Astrocyte of the cerebellum (primary cell): ENCODE measurements around the gene LUC7L3.
"Not testable (repeated sequence)": the region's sequence is repeated elsewhere in the genome, so short reads cannot be mapped to it uniquely, and the experiment has no call there.

ENCODE experiments used
- DNase-seq: peaks from one replicate; pipeline ENCODE4 v3.0.0-alpha.2; 2011; ENCODE audit warnings: low read depth
- H3K4me3 ChIP-seq: 2 replicates; pipeline ENCODE4 v1.5.1; 2011; ENCODE audit warnings: mild to moderate bottlenecking, low read depth, low read length, moderate library complexity
- CTCF ChIP-seq: IDR thresholded peaks from 2 replicates; pipeline ENCODE4 v1.5.1; 2012; ENCODE audit warnings: low read length, low read depth, moderate library complexity, mild to moderate bottlenecking; ENCODE audit errors: missing control alignments
- in situ Hi-C: cut with HindIII; loops from 2 replicates; pipeline ENCODE4 v1.10.0; 2017; ENCODE audit warnings: low sequenced_read_pairs

LUC7L3 gene

DNA sequence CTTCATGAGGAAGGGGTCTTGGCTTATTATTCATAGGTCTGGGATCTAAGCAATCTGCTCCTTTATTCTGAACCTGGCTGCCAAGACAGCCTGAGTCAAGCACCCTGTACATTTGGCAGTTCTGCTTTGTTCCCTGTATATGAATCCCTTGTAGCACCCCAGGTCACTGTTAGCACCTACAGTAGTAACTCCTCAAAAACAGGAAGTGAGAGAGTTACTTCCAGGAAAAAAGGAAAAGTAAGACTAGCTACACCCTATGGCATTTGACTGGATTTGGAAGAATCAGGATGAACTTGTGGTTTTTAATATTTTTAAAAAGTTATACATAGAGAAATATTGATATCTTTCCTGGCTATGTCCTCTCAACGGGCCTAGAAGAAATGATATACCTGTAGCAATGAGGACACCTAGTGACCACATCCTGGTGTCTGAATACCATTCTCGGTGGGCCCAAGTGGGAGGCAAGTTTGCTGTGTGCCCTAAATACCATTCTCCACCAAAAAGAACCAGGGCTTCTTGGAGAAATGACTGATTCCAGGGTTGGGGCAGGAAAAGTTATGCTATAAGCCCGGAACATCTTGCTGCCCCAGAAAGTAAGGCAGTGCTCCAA, 21.6 kb upstream of the LUC7L3 start:
- no peak overlapping the region for H3K4me3 ChIP-seq
- no peak for TF ChIP-seq CTCF
- in situ Hi-C loops = no loop called here
- no peak for DNase-seq

GRCh38 chr17:50699410-50699809, 20.0 kb upstream of the LUC7L3 start:
- no peak overlapping the region for H3K4me3 ChIP-seq
- TF ChIP-seq CTCF = no peak
- DNase-seq = no peak
- in situ Hi-C loops = no loop called here

DNA sequence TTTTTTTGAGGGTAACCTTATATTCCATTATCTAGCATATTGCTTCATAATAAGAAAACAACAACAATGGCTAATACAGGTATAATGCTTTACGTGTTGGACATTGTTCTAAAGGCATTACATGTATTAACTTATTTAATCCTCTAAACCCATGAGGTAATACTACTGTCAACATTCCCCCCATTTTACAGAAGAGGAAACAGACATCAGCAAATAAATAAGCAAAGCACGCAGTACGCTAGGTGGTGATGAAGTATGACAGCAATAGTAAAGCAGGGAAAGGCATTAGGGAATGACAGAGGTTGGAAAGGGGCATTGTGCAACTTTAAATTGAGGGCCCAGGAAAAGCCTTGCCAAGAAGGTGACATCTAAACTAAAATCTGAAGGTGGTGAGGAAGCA, 16.2 kb upstream of the LUC7L3 start:
- DNase-seq = no peak
- H3K4me3 ChIP-seq = no peak overlapping the region
- TF ChIP-seq CTCF = no peak
- in situ Hi-C loops = no loop called here

DNA sequence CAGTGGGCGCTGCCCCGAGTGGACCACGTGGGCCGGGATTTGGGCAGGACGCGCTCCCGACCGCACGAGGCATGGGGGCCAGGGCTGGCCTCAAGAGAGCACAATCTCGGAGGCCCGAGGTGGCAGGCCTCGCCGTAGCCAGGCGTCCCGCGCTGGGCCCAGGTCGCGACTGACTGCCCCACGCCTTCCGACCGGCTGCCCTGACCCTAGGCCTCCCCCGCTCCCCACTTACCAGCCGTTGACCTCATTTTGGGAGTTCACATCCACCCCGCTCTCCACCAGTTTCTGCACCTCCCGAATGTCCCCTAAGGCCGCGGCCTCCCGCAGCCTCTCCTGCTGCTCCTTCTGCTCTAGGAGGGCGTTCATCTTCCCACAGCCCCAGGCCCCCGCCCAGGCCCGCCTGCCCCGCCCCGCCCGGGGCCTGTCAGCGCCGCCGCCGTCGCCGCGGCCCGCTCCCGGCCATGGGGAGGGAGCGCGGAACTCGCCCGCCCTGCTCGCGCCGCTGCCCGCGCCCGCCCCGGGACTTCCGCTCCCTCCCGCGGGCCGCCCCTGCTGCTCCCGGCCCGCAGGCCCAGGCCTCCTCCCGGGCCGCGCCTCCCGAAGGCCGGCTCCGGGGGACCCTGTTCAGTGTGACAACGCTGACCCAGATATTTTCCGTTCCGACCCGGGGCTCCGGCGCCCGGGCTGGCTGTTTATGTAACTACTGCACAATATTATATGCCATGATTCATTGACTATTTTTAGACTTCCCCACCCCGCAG, 11.9 kb upstream of the LUC7L3 start, which contains the start of gene ANKRD40:
ANKRD40 (minus strand) TSS at position 626 of the 761 bp plus-strand sequence; CDS start at position 366, 260 bp downstream.
- H3K4me3 ChIP-seq = peak within 1 kb of the TSS; percentile 68
- no peak for TF ChIP-seq CTCF
- peak; percentile 81 for DNase-seq
- in situ Hi-C loops = no loop called here

DNA sequence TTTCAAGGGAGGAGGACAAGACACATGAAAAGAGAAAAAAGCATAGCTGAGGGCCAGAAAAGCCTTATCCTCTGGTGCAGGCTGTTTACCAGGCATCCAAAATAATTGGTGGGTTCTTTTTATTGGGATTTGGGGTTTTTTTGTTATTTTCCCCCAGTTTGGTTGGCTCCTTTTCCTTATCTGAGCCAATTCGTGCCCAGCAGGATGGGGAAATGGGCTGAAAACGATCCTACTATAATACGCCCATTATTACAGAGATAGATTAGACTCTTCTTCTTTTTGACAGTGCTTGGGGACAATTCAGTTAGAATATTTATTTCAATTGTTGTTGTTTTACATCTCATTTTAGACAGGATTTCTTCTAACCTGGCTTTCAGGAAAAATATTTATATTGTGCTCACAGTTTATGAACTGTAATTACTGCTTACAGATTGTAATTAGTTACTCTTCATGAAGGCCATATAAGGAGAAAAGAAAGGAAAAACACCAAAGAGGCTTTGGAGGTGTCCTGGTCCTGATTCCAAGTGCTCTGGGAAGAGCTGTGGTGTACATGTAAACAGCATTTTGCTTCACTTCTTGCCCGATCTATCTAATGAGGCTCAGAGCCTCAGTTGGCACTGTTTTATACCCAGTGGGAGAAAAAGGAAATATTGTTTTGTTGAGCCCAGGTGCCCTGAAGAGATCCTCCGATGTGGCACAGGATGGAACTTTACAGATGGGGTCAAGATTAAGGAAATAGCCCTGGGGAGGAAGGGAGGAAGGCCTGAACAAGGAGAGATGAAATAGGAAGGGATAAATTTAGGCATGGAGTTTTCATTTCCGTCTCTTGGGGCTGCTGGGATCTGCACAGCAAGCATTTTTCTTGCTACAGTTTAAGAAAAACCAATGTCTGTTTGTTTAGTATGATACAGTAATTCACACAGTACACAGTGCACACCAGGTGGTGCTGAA, 11.1 kb upstream of the LUC7L3 start:
- TF ChIP-seq CTCF = no peak
- in situ Hi-C loops = no loop called here
- no peak for DNase-seq
- H3K4me3 ChIP-seq = peak overlapping the region; percentile 68

GRCh38 chr17:50709053-50709452, 10.3 kb upstream of the LUC7L3 start:
- DNase-seq, H3K4me3 ChIP-seq, in situ Hi-C loops: not testable (repeated sequence)

- no peak for TF ChIP-seq CTCF
- no peak for DNase-seq
- in situ Hi-C loops = no loop called here
- no peak overlapping the region for H3K4me3 ChIP-seq
Observed at GRCh38 chr17:50710025-50710424, 9.4 kb upstream of the LUC7L3 start.
